ENCODE results near the gene TADA3. TPM values are rescaled to one million over a fixed set of nuclear protein-coding genes. Genes with fewer than 3 reads are reported as not detected.

TADA3 gene
- total RNA-seq, 2 experiments from 2014 or later, result 51.6 to 58.5 TPM

- peaks cover 7% of the 10 kb centered on the region for H3K4me1 ChIP-seq (ENCODE audit: insufficient read depth, low read length, poor library complexity, severe bottlenecking)
- no TSS peak for BruUV-seq (replicated peaks)
- TF ChIP-seq CTCF (conservative IDR thresholded peaks at IDR 0.05; ENCODE audit: low read length), result no peak
- TF ChIP-seq EZH2phosphoT487 (IDR thresholded peaks at IDR 0.05; ENCODE audit: borderline replicate concordance, low read depth, low read length), result no peak
- H3K4me2 ChIP-seq (ENCODE audit: low read length), result no peak within 1 kb of the TSS
- POLR2A ChIA-PET, result no interaction called here
- H3K36me3 ChIP-seq (ENCODE audit: insufficient read depth, low read length), result peaks cover 3% of the 10 kb centered on the region; the same call in 1 of the 2 replicates
- no peaks in the 10 kb centered on the region for H4K20me1 ChIP-seq (ENCODE audit: insufficient read depth, low read length)
- intact Hi-C loops (cut with micrococcal nuclease; ENCODE audit: unreplicated experiment), result no loop called here
- CTCF ChIA-PET (ENCODE audit: unreplicated experiment), result no interaction called here
- DNase-seq (ENCODE audit: low spot score), result no peak
- no peaks in the 10 kb centered on the region for H3K9me2 ChIP-seq (ENCODE audit: insufficient read depth, low read length)
- no peak within 1 kb of the TSS for H2AFZ ChIP-seq (ENCODE audit: low read length)
- no peaks in the 10 kb centered on the region for H3K79me2 ChIP-seq (ENCODE audit: insufficient read depth, low read depth, low read length)
- no peaks in the 10 kb centered on the region for H3K9me3 ChIP-seq (ENCODE audit: low read length)
- H3K4me3 ChIP-seq (ENCODE audit: low read depth, low read length, poor library complexity, severe bottlenecking), result no peak within 1 kb of the TSS
- H3K27ac ChIP-seq (ENCODE audit: low read depth, low read length, poor library complexity, severe bottlenecking), result no peak within 1 kb of the TSS
Measured at GRCh38 chr3:9769426-9770275, 22.6 kb downstream of the TADA3 start, which contains the start of gene CAMK1. Gene CAMK1, minus strand, starts transcription at chr3:9769947. Its CDS starts 2,198 bp downstream, at chr3:9767749.

- no peak overlapping the region for H3K4me3 ChIP-seq (ENCODE audit: low read depth, low read length, poor library complexity, severe bottlenecking)
- intact Hi-C loops (cut with micrococcal nuclease; ENCODE audit: unreplicated experiment), result no loop called here
Measured at GRCh38 chr3:9769012-9769411, 23.3 kb downstream of the TADA3 start.

More at GRCh38 chr3:9769012-9769411, 23.3 kb downstream of the TADA3 start:
- no peak overlapping the region for H3K4me2 ChIP-seq (ENCODE audit: low read length)
- DNase-seq (ENCODE audit: low spot score), result no peak
- H3K4me1 ChIP-seq (ENCODE audit: insufficient read depth, low read length, poor library complexity, severe bottlenecking), result peaks cover 7% of the 10 kb centered on the region
- H3K36me3 ChIP-seq (ENCODE audit: insufficient read depth, low read length), result peaks cover 3% of the 10 kb centered on the region; the same call in 1 of the 2 replicates
- BruUV-seq (replicated peaks), result no TSS peak
- POLR2A ChIA-PET, result interaction anchor here (0.6 kb wide), 2 partner anchors 13 to 343 kb away, joined by 3 read pairs; no protein-coding TSS in a partner anchor
- no peak overlapping the region for H3K27ac ChIP-seq (ENCODE audit: low read depth, low read length, poor library complexity, severe bottlenecking)
- no peak overlapping the region for H2AFZ ChIP-seq (ENCODE audit: low read length)
- TF ChIP-seq EZH2phosphoT487 (IDR thresholded peaks at IDR 0.05; ENCODE audit: borderline replicate concordance, low read depth, low read length) (no peak), CTCF (conservative IDR thresholded peaks at IDR 0.05; ENCODE audit: low read length) (no peak)
- no peaks in the 10 kb centered on the region for H3K9me3 ChIP-seq (ENCODE audit: low read length)
- H4K20me1 ChIP-seq (ENCODE audit: insufficient read depth, low read length), result no peaks in the 10 kb centered on the region
- CTCF ChIA-PET (ENCODE audit: unreplicated experiment), result no interaction called here
- H3K9me2 ChIP-seq (ENCODE audit: insufficient read depth, low read length), result no peaks in the 10 kb centered on the region
- H3K79me2 ChIP-seq (ENCODE audit: insufficient read depth, low read depth, low read length), result no peaks in the 10 kb centered on the region
